Panc1 (cell line): Measurements from ENCODE around the gene GFAP. TPM values are rescaled to one million over a fixed set of nuclear protein-coding genes. Genes with fewer than 3 reads are reported as not detected.

Experiments used
- ATAC-seq: fragments of 200-7000 bp; cut with Tn5 transposase; 2 replicates; pipeline ENCODE4 v1.9.1; 2020; ENCODE audit warnings: mild to moderate bottlenecking, moderate library complexity
- BruUV-seq: library from RNA; stranded (reverse); fragments of 400-500 nt; replicated peaks from 2 replicates; lab custom pipeline; 2021; lab: Mats Ljungman, UMichigan
- CTCF ChIA-PET: fragments of 300-600 bp; sonication (Branson Sonifier 250); formaldehyde crosslinking; loops from one replicate; lab custom pipeline; 2022; ENCODE audit warnings: antibody characterized with exemption; lab: Charles Lee
- POLR2A ChIA-PET: fragments of 300-600 bp; sonication (Branson Sonifier 250); formaldehyde crosslinking; loops from one replicate; lab custom pipeline; 2022; ENCODE audit warnings: antibody characterized with exemption; lab: Charles Lee
- DNase-seq: peaks from one replicate; pipeline ENCODE4 v3.0.0-alpha.2; 2010; ENCODE audit warnings: low read depth, low spot score
- H3K27ac ChIP-seq: 2 replicates; pipeline ENCODE4 v1.5.1; 2011; ENCODE audit warnings: mild to moderate bottlenecking, low read length, inconsistent platforms
- H3K27me3 ChIP-seq: fragments of 200-500 bp; sonication (Bioruptor generic); 2 replicates; pipeline ENCODE4 v1.6.0; 2014; ENCODE audit warnings: low read length, inconsistent platforms; ENCODE audit not compliant: control insufficient read depth, insufficient read depth
- H3K36me3 ChIP-seq: fragments of 200-500 bp; sonication (Bioruptor generic); 2 replicates; pipeline ENCODE4 v1.5.1; 2014; ENCODE audit warnings: inconsistent platforms, mild to moderate bottlenecking, low read length, moderate library complexity; ENCODE audit not compliant: control insufficient read depth, insufficient read depth
- H3K4me1 ChIP-seq: 2 replicates; pipeline ENCODE4 v1.5.1; 2011; ENCODE audit warnings: inconsistent platforms, mild to moderate bottlenecking, low read length, moderate library complexity; ENCODE audit not compliant: control insufficient read depth, insufficient read depth
- H3K4me3 ChIP-seq, 2 experiments: 2 replicates each; pipeline ENCODE4 v1.5.1; 2011 to 2012; ENCODE audit warnings: low read depth in 2 of 2, low read length in 2 of 2, mild to moderate bottlenecking in 2 of 2, inconsistent platforms in 1 of 2, moderate library complexity in 1 of 2
- H3K9me3 ChIP-seq: fragments of 200-500 bp; sonication (Bioruptor generic); 2 replicates; pipeline ENCODE4 v1.5.1; 2014; ENCODE audit warnings: low read depth, mild to moderate bottlenecking, inconsistent platforms, low read length, moderate library complexity; ENCODE audit not compliant: control insufficient read depth, insufficient read depth
- CTCF ChIP-seq: fragments of 450-650 bp; IDR thresholded peaks from 2 replicates; pipeline ENCODE4 v1.5.1; 2017; ENCODE audit warnings: mild to moderate bottlenecking
- POLR2AphosphoS5 ChIP-seq: IDR thresholded peaks from 2 replicates; pipeline ENCODE4 v1.6.1; 2012; ENCODE audit warnings: mild to moderate bottlenecking, low read depth, low read length, moderate library complexity
- REST ChIP-seq, 2 experiments: IDR thresholded peaks; 2 replicates each; pipeline ENCODE4 v1.6.1; 2011 to 2012; ENCODE audit warnings: low read depth in 2 of 2, control low read depth in 1 of 2, low read length in 1 of 2, mild to moderate bottlenecking in 1 of 2, moderate library complexity in 1 of 2; ENCODE audit not compliant: insufficient read depth in 1 of 2
- SIN3A ChIP-seq: IDR thresholded peaks from 2 replicates; pipeline ENCODE4 v1.6.1; 2012; ENCODE audit warnings: low read depth, mild to moderate bottlenecking, low read length, moderate library complexity, borderline replicate concordance; ENCODE audit not compliant: insufficient read depth
- TCF7L2 ChIP-seq: IDR thresholded peaks from 2 replicates; pipeline ENCODE4 v1.6.1; 2011; ENCODE audit warnings: mild to moderate bottlenecking, low read depth, low read length, inconsistent platforms
- in situ Hi-C: cut with HindIII; loops from 2 replicates; pipeline ENCODE4 v1.10.0; 2016; ENCODE audit warnings: low sequenced_read_pairs, low pct_unique_long_range_greater_than_20kb
- intact Hi-C: fragments of 100-400 bp; cut with micrococcal nuclease; formaldehyde crosslinking; loops from one replicate; pipeline ENCODE4 v1.10.0; 2022; ENCODE audit not compliant: unreplicated experiment
- total RNA-seq: library from RNA; stranded (reverse); gene quantifications from one replicate; pipeline ENCODE4 v1.2.1, GENCODE V29; 2021; ENCODE audit not compliant: unreplicated experiment

Gene GFAP
- total RNA-seq, 1 experiment from 2014 or later = not detected

- BruUV-seq = no TSS peak
- Histone ChIP-seq H3K4me3 (no peak overlapping the region), H3K9me3 (no peaks in the 10 kb centered on the region), H3K36me3 (no peaks in the 10 kb centered on the region), H3K4me1 (no peaks in the 10 kb centered on the region), H3K27me3 (no peaks in the 10 kb centered on the region), H3K27ac (no peak overlapping the region)
- DNase-seq (no peak), ATAC-seq (no peak)
- intact Hi-C loops (no loop called here), in situ Hi-C loops (no loop called here)
- no peak for TF ChIP-seq SIN3A
- no peak for TF ChIP-seq POLR2AphosphoS5
- no peak for TF ChIP-seq TCF7L2
- TF ChIP-seq REST (IDR thresholded peaks at IDR 0.05; ENCODE audit: insufficient read depth in 1 of 2, low read depth in 2 of 2, low read length in 1 of 2) = no peak
- TF ChIP-seq CTCF = no peak
- POLR2A ChIA-PET = no interaction called here
- CTCF ChIA-PET = no interaction called here
Observed at GRCh38 chr17:44907729-44908470, 7.4 kb downstream of the GFAP start.

GRCh38 chr17:44906763-44907728 is 8.3 kb downstream of the GFAP start:
- Histone ChIP-seq H3K27ac (no peak overlapping the region), H3K36me3 (no peaks in the 10 kb centered on the region), H3K4me3 (no peak overlapping the region), H3K4me1 (no peaks in the 10 kb centered on the region; the same call in 1 of the 2 replicates), H3K27me3 (no peaks in the 10 kb centered on the region), H3K9me3 (no peaks in the 10 kb centered on the region)
- in situ Hi-C loops = no loop called here
- intact Hi-C loops = no loop called here
- no peak for DNase-seq
- ChIA-PET POLR2A (no interaction called here), CTCF (no interaction called here)
- TF ChIP-seq TCF7L2 (no peak), SIN3A (no peak), CTCF (no peak), POLR2AphosphoS5 (no peak), REST (IDR thresholded peaks at IDR 0.05; ENCODE audit: insufficient read depth in 1 of 2, low read depth in 2 of 2, low read length in 1 of 2) (no peak)
- ATAC-seq = no peak
- BruUV-seq = no TSS peak
